ENCODE data around the gene FAM222A.

DNA sequence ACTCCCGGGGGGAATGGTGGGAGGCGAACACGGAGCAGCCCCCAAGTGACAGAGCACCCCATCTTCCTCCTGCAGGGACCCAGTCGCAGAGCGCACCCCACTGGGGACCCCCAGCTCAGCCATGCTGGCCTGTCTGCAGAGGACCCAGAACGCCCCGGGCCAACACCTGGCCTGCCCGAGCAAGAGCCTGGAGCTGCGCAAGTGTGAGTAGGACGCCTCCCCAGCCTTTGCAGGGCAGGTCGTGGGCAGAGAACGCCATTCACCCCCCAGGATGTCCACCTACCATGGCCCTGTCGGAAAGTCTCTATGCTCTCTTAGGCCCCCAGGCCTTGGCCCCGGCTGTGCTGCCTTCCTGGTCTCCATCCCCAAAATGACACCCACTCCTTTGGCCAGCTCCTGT, 30.4 kb downstream of the FAM222A start:
- TF ChIP-seq EZH2phosphoT487 (IDR thresholded peaks at IDR 0.05; ENCODE audit: borderline replicate concordance, low read length) = no peak
- TF ChIP-seq, protein P1, sequence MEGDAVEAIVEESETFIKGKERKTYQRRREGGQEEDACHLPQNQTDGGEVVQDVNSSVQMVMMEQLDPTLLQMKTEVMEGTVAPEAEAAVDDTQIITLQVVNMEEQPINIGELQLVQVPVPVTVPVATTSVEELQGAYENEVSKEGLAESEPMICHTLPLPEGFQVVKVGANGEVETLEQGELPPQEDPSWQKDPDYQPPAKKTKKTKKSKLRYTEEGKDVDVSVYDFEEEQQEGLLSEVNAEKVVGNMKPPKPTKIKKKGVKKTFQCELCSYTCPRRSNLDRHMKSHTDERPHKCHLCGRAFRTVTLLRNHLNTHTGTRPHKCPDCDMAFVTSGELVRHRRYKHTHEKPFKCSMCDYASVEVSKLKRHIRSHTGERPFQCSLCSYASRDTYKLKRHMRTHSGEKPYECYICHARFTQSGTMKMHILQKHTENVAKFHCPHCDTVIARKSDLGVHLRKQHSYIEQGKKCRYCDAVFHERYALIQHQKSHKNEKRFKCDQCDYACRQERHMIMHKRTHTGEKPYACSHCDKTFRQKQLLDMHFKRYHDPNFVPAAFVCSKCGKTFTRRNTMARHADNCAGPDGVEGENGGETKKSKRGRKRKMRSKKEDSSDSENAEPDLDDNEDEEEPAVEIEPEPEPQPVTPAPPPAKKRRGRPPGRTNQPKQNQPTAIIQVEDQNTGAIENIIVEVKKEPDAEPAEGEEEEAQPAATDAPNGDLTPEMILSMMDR (IDR thresholded peaks at IDR 0.05; ENCODE audit: low read depth, low read length, poor library complexity, severe bottlenecking) = no peak
